OCI-LY3 (cell line): ENCODE results near the gene RFTN1.

Experiments
- H2AFZ ChIP-seq: fragments of 200-600, 300-600 bp; shearing (Covaris generic); 2 replicates; pipeline ENCODE4 v1.6.0; 2014; ENCODE audit warnings: antibody characterized with exemption, low read depth, low read length
- H3K27ac ChIP-seq: fragments of 200-600, 300-600 bp; sonication (generic); 2 replicates; pipeline ENCODE4 v1.5.1; 2014; ENCODE audit warnings: mild to moderate bottlenecking, low read length, moderate library complexity, mixed read lengths
- H3K27me3 ChIP-seq: fragments of 200-600, 300-600 bp; sonication (generic); 2 replicates; pipeline ENCODE4 v1.6.1; 2014; ENCODE audit warnings: low read depth, low read length, mixed read lengths
- H3K36me3 ChIP-seq: fragments of 200-600, 300-600 bp; sonication (generic); replicated peaks from 2 replicates; pipeline ENCODE3; 2014; ENCODE audit warnings: low read depth, low read length, mixed read lengths
- H3K4me1 ChIP-seq: fragments of 300-600, 200-600 bp; sonication (generic); 2 replicates; pipeline ENCODE4 v1.6.1; 2014; ENCODE audit warnings: low read length, mixed read lengths
- H3K4me2 ChIP-seq: fragments of 200-600, 300-600 bp; sonication (generic); 2 replicates; pipeline ENCODE4 v1.6.1; 2014; ENCODE audit warnings: low read length, mixed read lengths
- H3K4me3 ChIP-seq: fragments of 300-600, 200-600 bp; sonication (generic); 2 replicates; pipeline ENCODE4 v1.5.1; 2014; ENCODE audit warnings: antibody characterized with exemption, mild to moderate bottlenecking, low read length, moderate library complexity
- H3K79me2 ChIP-seq: fragments of 300-600, 200-600 bp; shearing (Covaris generic); 2 replicates; pipeline ENCODE4 v1.6.1; 2014; ENCODE audit warnings: mild to moderate bottlenecking, low read length, mixed read lengths
- H3K9ac ChIP-seq: fragments of 300-600, 200-600 bp; shearing (Covaris generic); 2 replicates; pipeline ENCODE4 v1.6.0; 2014; ENCODE audit warnings: mild to moderate bottlenecking, low read length, moderate library complexity
- H3K9me3 ChIP-seq: fragments of 200-600, 300-600 bp; shearing (Covaris generic); 2 replicates; pipeline ENCODE4 v1.6.1; 2014; ENCODE audit warnings: low read length, mixed read lengths; ENCODE audit not compliant: insufficient read depth
- H4K20me1 ChIP-seq: fragments of 200-600, 300-600 bp; sonication (generic); 2 replicates; pipeline ENCODE4 v1.6.1; 2016; ENCODE audit warnings: low read length, mixed read lengths; ENCODE audit not compliant: insufficient read depth
- EZH2phosphoT487 ChIP-seq: fragments of 200-600 bp; shearing (Covaris generic); IDR thresholded peaks from 2 replicates; pipeline ENCODE4 v1.6.1; 2018; ENCODE audit warnings: antibody characterized with exemption, mixed run types, low read depth
- TF ChIP-seq, protein P1 (sequence below): fragments of 200-600, 300-600 bp; sonication (generic); IDR thresholded peaks from 2 replicates; pipeline ENCODE4 v1.5.1; 2014; ENCODE audit warnings: antibody characterized with exemption, low read length, low read depth

Gene RFTN1

DNA sequence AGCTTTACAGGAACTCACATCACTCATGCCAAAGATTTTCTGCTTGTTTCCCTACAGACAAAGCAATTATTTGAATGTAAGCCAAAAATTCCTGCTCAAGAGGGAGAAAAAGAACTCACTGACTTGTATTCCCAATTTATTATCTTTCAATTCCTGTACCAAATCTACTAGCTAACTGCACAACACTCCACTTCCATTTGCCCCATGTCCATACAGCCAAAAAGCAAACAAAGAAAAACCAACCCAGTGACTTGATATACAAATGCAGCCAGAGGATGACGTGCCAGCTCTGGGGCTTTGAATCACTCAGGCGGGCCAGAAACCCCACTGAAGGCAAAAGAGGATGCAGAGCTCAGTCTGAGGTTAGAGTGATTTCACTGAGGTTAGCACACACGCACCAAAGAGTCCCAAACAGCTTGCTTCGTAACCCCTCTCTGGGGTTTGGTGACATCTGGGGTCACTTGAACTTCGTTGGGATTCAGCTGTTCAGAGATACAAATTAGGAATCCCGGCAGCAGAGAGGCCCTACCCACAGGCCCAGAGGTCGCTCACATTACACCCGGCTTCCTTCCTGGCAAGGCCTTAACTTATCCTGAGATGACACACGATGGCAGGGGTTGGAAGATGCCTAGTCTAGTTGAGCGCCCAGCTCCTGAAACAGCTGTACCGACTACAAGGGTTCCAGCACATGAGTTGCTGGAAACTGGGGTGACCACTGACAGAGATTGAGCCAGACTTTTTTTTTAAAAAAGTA is 1.6 kb downstream of the RFTN1 start:
- H3K4me2 ChIP-seq, result peak overlapping the region; percentile 87

GRCh38 chr3:16510620-16511319 is 2.7 kb downstream of the RFTN1 start:
- TF ChIP-seq EZH2phosphoT487, result no peak
- TF ChIP-seq, protein P1, sequence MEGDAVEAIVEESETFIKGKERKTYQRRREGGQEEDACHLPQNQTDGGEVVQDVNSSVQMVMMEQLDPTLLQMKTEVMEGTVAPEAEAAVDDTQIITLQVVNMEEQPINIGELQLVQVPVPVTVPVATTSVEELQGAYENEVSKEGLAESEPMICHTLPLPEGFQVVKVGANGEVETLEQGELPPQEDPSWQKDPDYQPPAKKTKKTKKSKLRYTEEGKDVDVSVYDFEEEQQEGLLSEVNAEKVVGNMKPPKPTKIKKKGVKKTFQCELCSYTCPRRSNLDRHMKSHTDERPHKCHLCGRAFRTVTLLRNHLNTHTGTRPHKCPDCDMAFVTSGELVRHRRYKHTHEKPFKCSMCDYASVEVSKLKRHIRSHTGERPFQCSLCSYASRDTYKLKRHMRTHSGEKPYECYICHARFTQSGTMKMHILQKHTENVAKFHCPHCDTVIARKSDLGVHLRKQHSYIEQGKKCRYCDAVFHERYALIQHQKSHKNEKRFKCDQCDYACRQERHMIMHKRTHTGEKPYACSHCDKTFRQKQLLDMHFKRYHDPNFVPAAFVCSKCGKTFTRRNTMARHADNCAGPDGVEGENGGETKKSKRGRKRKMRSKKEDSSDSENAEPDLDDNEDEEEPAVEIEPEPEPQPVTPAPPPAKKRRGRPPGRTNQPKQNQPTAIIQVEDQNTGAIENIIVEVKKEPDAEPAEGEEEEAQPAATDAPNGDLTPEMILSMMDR, result no peak
- peaks cover 97% of the 10 kb centered on the region for H3K79me2 ChIP-seq
- H4K20me1 ChIP-seq, result peaks cover 51% of the 10 kb centered on the region
- peak overlapping the region; percentile 88 for H3K4me3 ChIP-seq
- no peak overlapping the region for H2AFZ ChIP-seq
- H3K27ac ChIP-seq, result peak overlapping the region; percentile 95
- no peaks in the 10 kb centered on the region for H3K9me3 ChIP-seq
- peaks cover 28% of the 10 kb centered on the region for H3K36me3 ChIP-seq
- H3K9ac ChIP-seq, result peak overlapping the region; percentile 97
- H3K27me3 ChIP-seq, result no peaks in the 10 kb centered on the region
- H3K4me1 ChIP-seq, result peaks cover 80% of the 10 kb centered on the region
- H3K4me2 ChIP-seq, result peak overlapping the region; percentile 87

More for the DNA sequence above, 1.6 kb downstream of the RFTN1 start:
- H2AFZ ChIP-seq, result no peak overlapping the region
- H3K27me3 ChIP-seq, result no peaks in the 10 kb centered on the region
- H4K20me1 ChIP-seq, result peaks cover 40% of the 10 kb centered on the region
- H3K9me3 ChIP-seq, result no peaks in the 10 kb centered on the region
- peaks cover 87% of the 10 kb centered on the region for H3K79me2 ChIP-seq
- peaks cover 17% of the 10 kb centered on the region for H3K36me3 ChIP-seq
- peak overlapping the region; percentile 97 for H3K9ac ChIP-seq
- H3K4me1 ChIP-seq, result peaks cover 80% of the 10 kb centered on the region
- H3K4me3 ChIP-seq, result peak overlapping the region; percentile 88
- TF ChIP-seq EZH2phosphoT487, result peak; percentile 43; the same call in 1 of the 2 replicates
- TF ChIP-seq, protein P1, result no peak; the same call in 1 of the 2 replicates
- H3K27ac ChIP-seq, result peak overlapping the region; percentile 95

DNA sequence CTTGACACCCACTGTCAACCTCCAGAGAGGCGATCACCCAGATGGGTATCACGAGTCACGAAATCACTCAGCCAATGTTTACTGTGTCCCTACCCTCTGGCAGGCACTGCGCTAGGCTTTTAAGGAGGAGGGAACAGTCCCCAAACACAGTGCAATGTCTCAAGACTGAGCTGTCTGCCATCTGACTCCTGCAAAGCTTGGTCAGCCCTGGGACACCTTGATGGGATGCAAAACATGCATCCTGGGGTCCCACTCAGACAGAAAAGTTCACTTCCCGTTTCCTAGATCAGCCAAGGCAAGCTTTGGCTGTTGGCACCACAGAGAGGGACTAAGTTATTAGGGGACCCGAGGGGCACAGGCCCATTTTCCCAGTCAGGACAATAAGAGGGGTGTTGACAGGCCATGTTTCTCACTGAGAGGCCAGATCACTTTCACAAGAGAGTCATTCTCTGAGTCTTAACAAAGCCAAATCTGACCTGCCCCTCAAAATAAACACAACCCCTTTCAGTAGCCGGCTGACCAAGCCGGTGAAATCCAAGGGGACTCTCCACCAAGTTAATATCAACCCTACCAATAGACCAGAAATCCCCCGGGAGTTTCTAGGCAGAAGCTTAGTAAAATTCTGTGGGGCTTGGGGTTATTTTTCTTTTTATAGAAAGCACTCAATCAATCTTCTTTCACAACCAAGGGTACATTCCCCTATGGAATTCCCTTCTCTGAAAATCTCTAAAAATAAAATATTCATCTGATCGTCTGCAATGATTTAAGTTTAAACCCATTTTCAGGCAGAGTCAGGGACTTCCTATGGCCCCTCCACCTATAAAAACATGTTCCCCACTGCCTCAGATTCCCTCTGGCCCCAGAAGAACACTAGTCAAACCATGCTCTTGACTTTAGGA is 3.5 kb downstream of the RFTN1 start:
- peaks cover 59% of the 10 kb centered on the region for H4K20me1 ChIP-seq
- peaks cover 97% of the 10 kb centered on the region for H3K79me2 ChIP-seq
- peak overlapping the region; percentile 75 for H3K9ac ChIP-seq
- no peak for TF ChIP-seq EZH2phosphoT487
- TF ChIP-seq, protein P1, result no peak
- peaks cover 80% of the 10 kb centered on the region for H3K4me1 ChIP-seq
- peak overlapping the region; percentile 88 for H3K4me3 ChIP-seq
- peak overlapping the region; percentile 95 for H3K27ac ChIP-seq
- no peaks in the 10 kb centered on the region for H3K27me3 ChIP-seq
- no peaks in the 10 kb centered on the region for H3K9me3 ChIP-seq
- H3K36me3 ChIP-seq, result peaks cover 36% of the 10 kb centered on the region
- peak overlapping the region; percentile 87 for H3K4me2 ChIP-seq
- no peak overlapping the region for H2AFZ ChIP-seq
